Measurements from ENCODE around the gene TENM3.

- TF ChIP-seq CTCF (IDR thresholded peaks at IDR 0.05), result no peak
- no peak for TF ChIP-seq EP300 (IDR thresholded peaks at IDR 0.05; ENCODE audit: low read depth)
- TF ChIP-seq POLR2A (IDR thresholded peaks at IDR 0.05), result no peak
Measured at GRCh38 chr4:182600856-182601255, 357.7 kb downstream of the TENM3 start.
